ENCODE results near the gene NOTUM.

Gene NOTUM

DNA sequence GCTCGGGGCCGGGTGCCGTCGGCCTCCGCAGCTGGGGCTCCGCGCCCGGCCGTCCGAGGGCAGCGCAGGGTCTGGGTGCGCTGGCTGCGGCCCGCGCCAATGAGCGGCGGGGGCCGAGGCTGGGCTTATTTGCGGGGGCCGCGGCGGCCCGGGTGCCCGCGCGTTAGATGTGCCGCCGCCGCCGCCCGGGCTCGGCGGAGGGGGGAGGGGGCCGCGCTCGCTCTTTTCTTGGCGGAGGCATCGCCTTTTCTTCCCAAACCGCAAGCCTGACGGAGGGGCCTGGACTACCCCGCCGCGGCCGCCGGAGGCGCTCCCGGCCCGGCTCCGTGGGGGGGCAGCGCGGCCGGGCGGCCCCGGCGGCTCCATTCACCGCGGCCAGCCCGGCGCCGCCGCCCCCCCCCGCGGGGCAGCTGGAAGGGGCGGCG, at the start of gene NOTUM:
Gene NOTUM, minus strand, starts transcription at position 101 of the 425 bp plus-strand sequence. CDS start 278 bp downstream, outside the sequence.
- DNase-seq = peak; percentile 67

GRCh38 chr17:82009413-82009812, 48.4 kb upstream of the NOTUM start:
- no peak for DNase-seq

- no peak for DNase-seq
Measured at GRCh38 chr17:82008941-82009405, 48.0 kb upstream of the NOTUM start.

DNA sequence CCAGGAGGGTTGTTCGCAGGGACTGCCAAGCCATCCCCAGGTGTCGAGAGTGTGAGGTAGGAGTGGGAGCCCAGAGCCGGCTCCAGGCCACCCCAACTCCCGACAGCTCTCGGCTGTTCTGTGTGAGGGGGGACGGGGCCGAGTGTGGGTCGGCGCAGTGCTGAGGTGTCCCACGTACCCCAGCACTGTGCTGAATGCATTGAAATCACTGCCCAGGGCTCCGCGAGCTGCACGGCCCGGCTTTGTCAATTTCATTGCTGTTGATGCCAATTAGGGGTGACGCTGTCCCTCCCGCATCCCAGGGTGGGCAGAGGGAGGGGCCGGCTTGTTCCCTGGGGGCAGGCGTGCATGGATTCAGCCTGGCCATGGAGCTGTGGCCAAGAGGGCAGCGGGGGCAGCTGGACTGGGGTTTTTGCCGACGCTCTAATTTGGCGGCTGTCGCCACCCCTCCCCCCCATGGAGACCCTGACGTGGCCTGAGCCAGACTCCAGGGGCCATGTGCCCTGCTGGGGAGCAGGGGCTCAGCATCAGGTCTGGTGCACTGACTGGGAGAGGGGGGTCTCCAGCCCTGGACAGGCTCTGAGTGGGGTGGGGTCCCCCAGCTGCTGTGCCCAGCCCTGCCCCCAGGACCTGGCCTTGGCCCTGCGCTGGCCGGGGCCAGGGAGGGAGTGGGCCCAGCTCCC, 47.4 kb upstream of the NOTUM start:
- no peak for DNase-seq

GRCh38 chr17:82007495-82008257, 46.7 kb upstream of the NOTUM start:
- DNase-seq = no peak

- DNase-seq = no peak
Measured at GRCh38 chr17:82007228-82007494, 46.2 kb upstream of the NOTUM start.

DNA sequence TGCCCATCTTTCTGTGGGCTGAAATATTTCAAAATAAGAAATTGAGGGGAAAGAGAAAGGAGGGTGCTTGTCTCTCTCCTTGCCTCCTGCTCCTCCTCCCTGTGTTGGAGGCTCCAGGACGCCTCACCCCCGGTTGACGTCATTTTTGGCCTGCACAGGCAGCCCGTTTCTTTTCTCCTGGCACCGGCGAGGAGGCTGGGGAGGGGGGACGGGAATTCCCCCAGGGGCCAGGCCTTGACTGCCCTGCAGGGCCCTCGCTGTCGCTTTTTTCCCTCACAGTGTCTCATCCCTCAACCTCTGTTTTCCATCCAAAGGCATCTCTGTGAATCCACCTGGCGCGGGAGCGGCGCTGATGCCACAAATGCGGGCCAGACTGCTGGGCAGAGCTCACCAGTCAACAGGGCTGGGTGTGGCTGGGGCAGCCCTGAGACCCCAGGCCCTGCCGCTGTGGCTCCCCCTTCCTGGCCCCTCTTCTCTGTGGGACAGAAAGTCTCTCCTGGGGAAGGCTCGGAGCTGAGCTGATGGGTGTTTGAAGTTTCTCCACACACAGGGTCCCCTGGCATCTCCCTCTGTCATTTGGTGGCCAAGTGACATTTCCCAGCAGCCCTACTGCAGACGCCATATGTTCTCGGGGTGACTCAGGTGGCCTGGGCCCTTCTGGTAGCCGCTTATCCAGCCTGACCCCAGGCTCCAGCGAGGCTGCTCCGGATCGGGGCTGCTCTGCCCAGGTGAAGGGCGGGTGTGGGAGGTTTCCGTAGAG, 45.7 kb upstream of the NOTUM start:
- no peak for DNase-seq

DNA sequence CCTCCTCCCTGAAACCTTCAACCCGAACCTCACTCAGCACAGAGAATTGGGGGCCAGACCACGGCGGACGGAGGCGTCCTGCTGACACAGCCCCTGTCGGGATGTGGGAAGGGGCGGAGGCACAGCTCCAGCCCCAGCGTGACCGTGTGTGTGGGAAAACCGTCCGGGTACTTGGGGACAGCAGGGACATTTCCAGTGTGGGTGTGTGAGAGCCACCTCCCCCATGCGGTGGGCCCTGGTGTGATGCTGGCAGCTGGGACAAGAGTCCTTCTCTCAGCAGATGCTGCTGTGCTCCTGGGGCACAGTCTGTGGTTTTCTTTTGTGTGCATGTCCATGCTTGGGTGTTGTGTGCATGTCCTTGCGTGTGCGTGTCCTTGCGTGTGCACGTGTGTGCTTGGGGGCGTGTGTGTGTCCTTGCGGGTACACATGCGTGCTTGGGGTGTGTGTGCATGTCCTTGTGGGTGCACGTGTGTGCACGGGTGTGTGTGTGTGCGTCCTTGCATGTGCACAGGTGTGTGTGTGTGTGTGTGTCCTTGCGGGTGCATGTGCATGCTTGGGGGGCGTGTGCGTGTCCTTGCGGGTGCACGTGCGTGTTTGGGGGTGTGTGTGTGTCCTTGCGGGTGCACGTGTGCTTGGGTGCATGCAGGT, 44.8 kb upstream of the NOTUM start:
- no peak for DNase-seq

DNA sequence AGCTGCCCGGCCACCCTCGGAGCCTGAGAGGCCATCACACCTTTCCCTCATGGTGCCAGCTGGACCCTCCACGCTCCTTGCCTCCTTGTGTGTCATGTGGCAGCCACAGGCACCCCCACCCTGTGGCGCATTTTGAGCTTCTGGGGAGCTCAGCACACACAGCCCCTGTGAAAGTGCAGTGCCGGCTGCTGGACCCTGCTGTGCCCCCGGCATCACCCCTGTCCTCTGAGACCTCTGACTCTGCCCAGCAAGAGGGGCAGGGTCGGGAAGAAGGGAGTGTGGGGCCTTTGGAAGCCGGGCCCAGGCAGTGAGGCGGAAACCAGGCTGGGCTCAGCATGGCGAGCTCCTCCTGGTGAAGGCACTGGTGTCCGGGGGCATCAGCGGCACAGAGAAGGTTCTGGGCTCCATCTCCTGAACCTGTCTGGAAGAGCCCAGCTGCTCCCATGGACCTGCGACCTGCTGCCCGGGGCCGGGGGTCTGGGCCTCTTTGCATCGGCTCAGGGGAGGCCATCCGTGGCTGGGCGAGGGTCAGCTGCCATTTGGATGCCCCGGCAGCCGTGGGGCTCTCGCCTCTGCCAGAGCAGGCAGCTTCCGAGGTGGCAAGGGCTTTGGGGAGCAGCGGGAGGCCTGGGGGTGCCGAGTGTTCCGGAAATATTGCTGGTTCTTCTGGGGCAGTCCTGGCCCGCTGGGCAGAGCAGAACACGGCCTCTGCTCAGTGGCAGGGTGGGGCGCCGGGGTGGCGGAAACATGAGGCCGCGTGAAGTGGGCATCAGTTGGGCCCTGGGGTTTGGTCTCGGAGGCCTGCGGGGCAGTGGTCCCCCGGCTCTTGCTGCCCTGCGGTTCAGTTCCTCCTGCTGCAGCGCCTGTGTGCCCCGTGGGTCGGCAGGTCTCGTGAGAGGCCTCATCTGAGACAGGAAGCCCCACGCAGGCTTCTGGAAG, 43.8 kb upstream of the NOTUM start:
- no peak for DNase-seq

DNA sequence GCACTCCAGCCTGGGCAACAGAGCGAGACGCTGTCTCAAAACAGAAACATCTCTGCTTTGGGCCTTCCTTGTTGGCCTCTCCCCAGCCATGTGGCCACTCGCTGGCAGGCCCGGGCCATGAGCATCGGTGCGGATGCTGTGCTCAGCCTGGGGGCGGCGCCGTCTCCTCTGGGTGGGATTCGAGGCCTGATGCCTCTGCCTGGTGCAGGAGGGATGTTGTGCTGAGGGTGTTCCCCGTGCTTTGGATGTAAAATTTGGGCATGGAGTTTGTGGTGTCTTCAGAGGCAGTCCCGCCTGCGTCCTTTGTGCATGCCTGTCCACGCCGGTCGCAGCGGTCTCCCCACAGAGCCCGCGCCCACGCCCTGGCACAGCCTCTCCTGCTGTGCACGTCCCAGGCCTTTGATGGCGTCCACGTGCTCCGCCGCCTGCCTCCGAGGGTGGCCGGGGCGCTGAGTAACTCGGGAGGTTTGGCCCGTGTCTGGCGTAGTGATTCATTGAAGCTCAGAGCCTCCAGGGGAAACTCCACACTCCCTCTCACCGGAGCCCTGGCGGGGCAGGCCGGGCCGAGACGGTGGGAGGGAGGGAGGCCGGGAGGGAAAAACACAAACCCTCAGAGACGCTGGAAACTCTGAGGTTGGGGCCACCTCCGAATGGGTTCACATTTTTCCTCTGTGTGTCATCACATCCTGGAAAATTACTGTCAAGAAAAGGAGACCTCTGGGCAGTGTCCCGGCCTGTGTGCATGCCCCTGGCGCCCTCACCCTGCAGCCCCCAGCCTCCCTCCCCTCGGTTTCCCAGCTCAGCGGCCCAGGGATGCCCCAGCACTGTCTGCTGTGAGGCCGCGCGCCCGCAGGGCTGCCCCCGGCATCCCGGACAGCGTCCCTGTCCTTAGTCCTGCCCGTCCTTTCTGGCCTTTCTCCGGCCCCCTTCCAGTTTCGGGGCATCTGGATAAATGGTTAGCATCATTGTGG, 42.7 kb upstream of the NOTUM start:
- DNase-seq = no peak

DNA sequence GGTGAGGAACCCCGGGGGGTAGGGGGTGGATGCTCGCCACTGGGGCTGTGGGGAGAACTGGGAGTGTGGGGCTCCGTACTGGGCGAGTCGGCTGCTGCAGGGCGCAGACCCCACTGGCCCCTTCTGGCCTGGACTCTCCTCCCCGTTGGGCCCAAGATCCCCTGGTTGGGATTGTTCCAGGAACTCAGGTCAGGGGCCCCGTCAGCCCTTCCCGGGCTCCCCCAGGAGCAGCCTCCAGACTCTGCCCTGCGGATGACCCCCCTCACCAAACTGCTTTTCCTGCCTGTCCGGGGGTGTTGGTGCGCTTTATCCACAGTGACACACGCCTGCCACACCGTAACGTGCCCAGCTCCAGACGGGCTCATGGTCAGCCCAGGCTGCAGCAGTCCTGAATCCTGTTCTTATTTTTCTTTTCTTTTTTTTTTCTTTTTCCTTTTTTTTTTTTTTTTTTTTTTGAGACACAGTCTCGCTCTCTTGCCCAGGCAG, 40.6 kb upstream of the NOTUM start:
- no peak for DNase-seq

DNA sequence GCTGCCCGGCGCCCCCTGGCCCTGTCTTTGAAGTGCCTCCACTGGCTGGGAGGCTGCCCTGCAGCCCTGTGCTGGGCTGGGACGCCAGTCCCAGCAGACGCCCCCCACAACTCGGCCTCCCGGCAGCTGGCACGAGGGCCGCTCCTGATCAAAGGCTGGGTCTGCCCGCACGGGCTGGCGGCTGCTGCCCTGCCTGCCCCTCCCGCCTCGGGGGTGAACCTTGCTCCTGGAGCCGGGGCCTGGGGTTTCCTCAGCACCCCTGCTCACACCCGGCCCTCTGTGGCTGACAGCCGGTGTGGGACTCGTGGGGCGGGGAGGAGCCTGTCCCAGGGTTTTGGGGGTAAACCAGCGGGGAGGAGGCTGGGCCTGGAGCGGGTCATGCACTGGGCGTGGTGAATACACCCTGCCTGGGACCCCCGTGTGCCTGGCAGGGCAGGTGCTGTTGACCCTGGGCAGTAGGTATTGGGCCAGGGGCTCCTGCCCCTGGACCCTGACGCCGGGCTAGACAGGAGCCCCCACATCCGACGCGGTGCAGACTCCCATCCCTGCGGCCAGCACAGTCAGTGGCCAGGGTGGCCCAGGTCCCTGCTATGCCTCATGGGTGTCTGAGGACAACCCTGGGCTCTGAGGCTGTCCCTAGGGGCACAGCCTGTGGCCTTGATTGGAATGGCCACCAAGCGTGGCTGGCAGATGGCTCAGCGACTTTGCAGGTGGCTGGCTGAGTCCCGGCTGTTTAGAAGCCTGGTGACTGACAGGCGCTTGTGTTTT, 40.0 kb upstream of the NOTUM start:
- no peak for DNase-seq

GRCh38 chr17:81999976-82000802, 39.2 kb upstream of the NOTUM start:
- no peak for DNase-seq

DNA sequence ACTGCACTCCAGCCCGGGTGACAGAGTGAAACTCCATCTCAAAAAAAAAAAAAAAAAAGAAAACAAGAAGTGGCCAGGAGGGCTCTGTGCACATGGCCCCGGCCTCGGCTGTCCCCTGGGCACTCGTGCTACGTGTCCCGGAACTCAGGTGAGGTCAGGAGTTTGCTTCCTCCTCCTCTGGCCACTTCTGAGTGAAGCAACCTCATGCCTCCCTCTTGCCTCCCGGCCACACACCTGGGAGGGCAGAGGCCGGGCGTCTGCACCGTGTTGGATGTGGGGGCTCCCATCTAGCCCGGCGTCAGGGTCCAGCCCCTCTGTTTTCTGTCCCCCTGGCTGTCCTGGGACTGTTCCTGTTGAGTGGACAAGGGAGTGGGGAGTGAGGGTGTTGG, 38.6 kb upstream of the NOTUM start:
- no peak for DNase-seq

DNA sequence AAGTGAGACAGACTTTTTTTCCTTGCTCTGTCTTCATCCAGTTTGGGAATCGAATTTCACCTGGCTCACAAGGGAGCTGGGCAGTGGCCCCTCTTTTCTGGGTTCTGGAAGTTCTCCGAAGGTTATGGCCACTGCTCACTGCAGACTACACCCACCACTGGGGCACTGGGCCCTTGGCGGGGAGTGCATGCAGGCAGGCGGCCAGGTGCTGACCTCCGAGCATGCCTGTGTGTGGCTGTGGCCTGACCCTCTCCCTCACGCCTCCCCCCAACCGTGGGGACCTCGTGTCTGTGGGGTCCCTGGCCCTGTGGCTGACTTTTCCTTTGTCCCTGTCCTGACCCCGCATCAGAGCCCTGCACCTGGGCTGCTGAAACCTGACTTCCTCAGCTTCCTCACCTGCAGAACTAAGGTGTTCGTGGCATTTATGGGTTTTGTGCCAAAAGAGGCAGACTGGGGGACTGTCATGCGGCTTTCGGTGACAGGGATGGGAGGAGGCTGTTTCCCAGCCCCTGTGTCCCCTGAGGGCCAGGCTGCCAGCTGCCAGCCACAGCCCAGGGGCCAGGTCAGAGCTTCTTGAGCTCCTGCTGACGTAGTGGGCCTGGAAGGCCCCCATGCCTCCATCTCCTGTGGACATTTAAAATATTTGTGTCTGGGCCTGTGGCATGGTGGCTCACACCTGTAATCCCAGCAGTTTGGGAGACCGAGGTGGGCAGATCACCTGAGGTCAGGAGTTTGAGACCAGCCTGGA, 37.9 kb upstream of the NOTUM start:
- DNase-seq = no peak

GRCh38 chr17:81998212-81998611, 37.2 kb upstream of the NOTUM start:
- no peak for DNase-seq

GRCh38 chr17:81996757-81997441, 35.9 kb upstream of the NOTUM start:
- no peak for DNase-seq

Data from hematopoietic multipotent progenitor cell treated with erythropoietin and hydrocortisone succinate and interleukin-3 and kit ligand, for 6 days (in vitro differentiated cells).